ENCODE data around the gene C2orf81.
"Not testable (repeated sequence)": the region's sequence is repeated elsewhere in the genome, so short reads cannot be mapped to it uniquely, and the experiment has no call there.

Gene C2orf81

DNA sequence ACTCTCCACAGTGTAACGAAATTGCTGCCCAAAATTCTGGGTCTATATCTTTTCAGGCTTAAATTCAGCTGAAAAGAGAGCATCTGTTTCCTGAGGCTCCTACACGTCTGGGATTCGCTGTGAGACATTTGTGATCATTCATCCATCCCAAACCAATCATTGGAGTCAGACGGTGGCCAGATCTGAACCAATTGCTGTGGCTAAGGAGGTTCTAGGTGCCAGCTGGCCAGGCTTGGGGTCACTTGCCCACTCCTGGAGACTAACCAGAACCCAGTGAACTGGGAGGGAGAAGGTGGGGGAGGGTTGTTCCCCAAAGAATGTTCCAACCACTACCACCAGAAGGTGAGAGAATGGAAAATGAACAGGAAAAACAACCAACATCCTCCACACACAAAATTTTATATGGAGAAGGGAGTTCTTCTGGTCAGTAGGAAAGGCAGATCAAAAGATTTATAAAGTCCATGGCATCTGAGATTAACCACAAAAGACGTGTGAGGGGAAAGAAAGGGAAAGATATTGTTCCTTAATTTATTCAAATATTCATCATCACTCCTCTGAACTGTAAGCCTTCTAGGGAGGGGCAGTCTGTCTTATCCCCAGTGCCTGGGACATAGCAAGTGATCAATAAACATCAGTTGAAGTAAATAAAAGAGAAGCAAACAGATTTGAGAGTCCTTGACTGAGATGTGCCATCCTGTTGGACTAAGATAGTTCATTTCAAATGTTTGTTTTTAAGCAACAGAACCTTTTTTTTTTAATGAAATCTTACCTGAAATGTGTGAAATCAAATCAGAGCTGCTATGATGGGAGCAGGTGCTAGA, 23.3 kb upstream of the C2orf81 start:
- H3K4me1 ChIP-seq: peaks cover 3% of the 10 kb centered on the region; the same call in 1 of the 2 replicates
- H3K27me3 ChIP-seq: no peaks in the 10 kb centered on the region
- no peak for DNase-seq
- no peaks in the 10 kb centered on the region for H3K9me3 ChIP-seq
- TF ChIP-seq, protein P1, sequence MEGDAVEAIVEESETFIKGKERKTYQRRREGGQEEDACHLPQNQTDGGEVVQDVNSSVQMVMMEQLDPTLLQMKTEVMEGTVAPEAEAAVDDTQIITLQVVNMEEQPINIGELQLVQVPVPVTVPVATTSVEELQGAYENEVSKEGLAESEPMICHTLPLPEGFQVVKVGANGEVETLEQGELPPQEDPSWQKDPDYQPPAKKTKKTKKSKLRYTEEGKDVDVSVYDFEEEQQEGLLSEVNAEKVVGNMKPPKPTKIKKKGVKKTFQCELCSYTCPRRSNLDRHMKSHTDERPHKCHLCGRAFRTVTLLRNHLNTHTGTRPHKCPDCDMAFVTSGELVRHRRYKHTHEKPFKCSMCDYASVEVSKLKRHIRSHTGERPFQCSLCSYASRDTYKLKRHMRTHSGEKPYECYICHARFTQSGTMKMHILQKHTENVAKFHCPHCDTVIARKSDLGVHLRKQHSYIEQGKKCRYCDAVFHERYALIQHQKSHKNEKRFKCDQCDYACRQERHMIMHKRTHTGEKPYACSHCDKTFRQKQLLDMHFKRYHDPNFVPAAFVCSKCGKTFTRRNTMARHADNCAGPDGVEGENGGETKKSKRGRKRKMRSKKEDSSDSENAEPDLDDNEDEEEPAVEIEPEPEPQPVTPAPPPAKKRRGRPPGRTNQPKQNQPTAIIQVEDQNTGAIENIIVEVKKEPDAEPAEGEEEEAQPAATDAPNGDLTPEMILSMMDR (IDR thresholded peaks at IDR 0.05; ENCODE audit: low read depth, low read length): no peak
- H3K4me3 ChIP-seq (ENCODE audit: low read depth, low read length): no peak overlapping the region
- no peaks in the 10 kb centered on the region for H3K36me3 ChIP-seq

DNA sequence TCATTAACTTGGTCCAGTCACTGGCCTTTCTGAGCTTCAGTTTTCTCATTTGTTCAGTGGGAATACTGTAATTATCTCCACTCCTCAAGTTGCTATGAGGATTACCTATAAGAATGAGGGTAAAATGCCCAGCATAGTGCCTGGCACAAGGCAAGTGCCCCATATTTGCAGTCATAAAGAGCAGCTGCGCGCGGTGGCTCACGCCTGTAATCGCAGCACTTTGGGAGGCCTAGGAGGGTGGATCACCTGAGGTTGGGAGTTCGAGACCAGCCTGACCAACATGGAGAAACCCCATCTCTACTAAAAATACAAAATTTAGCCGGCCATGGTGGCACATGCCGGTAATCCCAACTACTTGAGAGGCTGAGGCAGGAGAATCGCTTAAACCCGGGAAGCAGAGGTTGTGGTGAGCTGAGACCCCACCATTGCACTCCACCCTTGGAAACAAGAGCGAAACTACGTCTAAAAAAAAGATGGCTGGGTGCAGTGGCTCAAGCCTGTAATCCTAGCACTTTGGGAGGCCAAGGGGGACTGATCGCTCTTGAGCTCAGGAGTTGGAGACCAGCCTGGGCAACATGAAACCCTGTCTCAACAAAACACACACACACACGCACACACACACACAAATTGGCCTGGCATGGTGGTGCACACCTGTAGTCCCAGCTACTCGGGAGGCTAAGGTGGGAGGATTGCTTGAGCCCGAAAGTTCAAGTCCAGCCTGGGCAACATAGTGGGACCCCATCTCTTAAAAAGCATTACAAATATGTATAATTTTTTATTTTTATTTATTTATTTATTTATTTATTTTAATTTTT, 21.3 kb upstream of the C2orf81 start:
- not testable (repeated sequence) for H3K4me3 ChIP-seq (ENCODE audit: low read depth, low read length); DNase-seq; H3K9me3 ChIP-seq; H3K36me3 ChIP-seq; H3K27me3 ChIP-seq; H3K4me1 ChIP-seq

DNA sequence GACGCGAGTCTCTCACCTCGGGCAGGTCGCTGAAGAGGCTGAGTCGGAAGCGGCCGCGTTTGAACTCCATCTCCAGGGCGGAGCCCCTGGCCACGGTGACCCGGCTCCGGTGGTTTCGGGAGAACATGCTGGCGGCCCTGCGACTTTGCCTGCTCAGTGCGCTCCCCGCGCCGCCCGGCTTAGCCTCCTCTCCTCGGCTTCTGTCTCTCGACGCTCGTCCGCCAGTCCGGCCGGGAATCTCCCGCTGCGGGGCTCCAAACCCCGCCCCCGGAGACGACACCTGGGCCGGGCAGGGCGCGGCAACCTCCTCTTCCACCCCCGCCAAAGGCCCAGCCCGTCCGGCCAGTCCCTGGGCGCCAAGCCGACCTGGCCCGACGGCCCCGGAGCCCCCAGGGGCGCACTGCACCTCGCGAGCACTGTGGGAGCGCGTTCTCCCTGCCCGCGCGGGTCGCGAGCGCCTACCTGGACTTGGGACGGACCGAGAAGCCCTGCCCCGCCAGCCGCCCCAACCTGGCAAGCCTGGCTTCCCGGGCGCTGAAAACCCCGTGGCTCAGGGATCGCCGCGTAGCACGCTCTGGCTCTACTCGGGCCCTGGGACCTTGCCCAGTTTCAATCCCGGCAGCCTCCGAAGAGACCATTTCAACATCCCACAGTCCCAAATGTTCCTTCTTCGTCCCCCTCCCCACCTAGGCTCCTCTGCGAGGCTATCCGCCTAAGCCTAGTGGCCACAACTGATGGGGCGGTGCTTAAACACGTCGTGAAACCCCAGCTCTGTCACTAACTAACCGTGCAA, 20.5 kb upstream of the C2orf81 start, which contains the start of gene RTKN:
RTKN (minus strand) TSS at position 248 of the 793 bp plus-strand sequence; CDS start at position 127, 121 bp downstream.
- DNase-seq: no peak
- H3K4me1 ChIP-seq: peaks cover 3% of the 10 kb centered on the region; the same call in 1 of the 2 replicates
- peak within 1 kb of the TSS; percentile 69 for H3K4me3 ChIP-seq (ENCODE audit: low read depth, low read length)
- H3K27me3 ChIP-seq: no peaks in the 10 kb centered on the region
- TF ChIP-seq, protein P1 (IDR thresholded peaks at IDR 0.05; ENCODE audit: low read depth, low read length): no peak
- H3K36me3 ChIP-seq: no peaks in the 10 kb centered on the region
- no peaks in the 10 kb centered on the region for H3K9me3 ChIP-seq

DNA sequence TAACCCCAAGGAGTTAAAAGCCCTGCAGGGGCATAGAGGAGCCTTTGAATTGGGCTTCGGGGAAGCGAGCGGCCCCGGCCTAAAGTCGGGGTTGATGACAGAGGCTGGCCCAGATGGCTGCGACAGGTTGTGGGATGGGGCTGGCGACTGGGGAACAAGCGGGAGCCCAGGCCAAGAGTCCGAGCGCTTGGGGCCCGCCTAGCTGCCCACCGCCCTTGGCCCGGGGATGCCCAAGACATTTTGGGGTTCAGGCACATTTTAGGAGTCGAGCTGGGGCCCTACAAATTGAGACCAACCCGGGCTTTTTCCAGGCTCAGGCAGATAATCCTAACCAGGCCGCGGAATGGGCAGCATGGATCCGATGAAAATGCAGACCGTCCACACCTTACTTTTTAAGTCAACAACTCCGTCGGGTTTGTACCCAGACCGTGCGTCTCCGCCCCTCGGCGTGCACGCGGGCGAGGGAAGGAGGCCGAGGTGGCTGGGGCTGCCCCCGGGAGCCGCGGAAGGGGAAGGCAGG, 19.8 kb upstream of the C2orf81 start:
- H3K4me3 ChIP-seq (ENCODE audit: low read depth, low read length): no peak overlapping the region
- DNase-seq: no peak
- H3K4me1 ChIP-seq: peaks cover 3% of the 10 kb centered on the region; the same call in 1 of the 2 replicates
- TF ChIP-seq, protein P1 (IDR thresholded peaks at IDR 0.05; ENCODE audit: low read depth, low read length): no peak
- no peaks in the 10 kb centered on the region for H3K9me3 ChIP-seq
- H3K27me3 ChIP-seq: no peaks in the 10 kb centered on the region
- no peaks in the 10 kb centered on the region for H3K36me3 ChIP-seq

DNA sequence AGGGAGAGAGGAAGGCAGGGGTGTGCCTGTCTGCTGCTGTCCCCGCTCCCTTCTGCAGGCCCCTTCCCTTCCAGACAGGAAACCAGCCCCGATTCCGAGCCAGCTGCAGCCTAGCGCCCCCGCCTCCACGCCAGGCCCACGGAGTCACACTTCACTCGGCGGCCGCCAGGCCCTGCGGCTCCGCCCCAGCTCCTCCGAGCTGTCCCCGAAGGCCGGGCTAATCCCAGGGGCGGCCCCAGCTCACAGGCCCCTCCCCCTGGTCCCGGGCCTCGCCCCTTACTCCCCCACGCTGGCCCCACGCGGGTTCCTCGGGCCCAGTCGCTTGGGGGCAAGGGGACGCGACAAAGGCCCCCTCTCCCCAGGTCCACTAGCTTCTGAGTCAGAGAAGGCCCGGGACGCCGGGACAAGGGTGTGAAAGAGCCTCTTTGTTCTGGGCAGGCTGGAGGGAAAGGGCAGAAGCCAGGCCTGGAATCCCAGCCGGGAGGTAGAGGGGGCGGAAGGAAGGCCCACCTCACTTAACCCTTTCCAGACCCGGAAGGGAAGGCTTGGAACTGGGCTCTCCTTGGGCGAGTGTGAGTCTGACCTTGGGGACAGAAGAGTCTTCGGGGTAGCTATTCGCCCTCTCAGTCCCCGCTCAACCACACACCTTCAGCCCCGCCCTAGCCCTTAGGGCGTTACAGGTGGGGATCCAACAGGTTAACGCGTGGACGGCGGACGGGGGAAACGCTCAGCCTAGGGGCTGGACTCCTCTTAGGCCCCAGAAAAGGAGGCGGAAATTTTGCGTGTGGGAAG, 19.2 kb upstream of the C2orf81 start:
- Histone ChIP-seq H3K27me3 (no peaks in the 10 kb centered on the region), H3K4me3 (ENCODE audit: low read depth, low read length) (peak overlapping the region; percentile 69), H3K9me3 (no peaks in the 10 kb centered on the region), H3K36me3 (no peaks in the 10 kb centered on the region), H3K4me1 (peaks cover 3% of the 10 kb centered on the region; the same call in 1 of the 2 replicates)
- TF ChIP-seq, protein P1 (IDR thresholded peaks at IDR 0.05; ENCODE audit: low read depth, low read length): no peak
- peak; percentile 89 for DNase-seq
